ENCODE data around the gene PDXP. TPM values are rescaled to one million over a fixed set of nuclear protein-coding genes. Genes with fewer than 3 reads are reported as not detected.
"Not testable (repeated sequence)": the region's sequence is repeated elsewhere in the genome, so short reads cannot be mapped to it uniquely, and the experiment has no call there.

PDXP gene
- total RNA-seq, 2 experiments from 2014 or later, result 46.2 to 50.6 TPM

DNA sequence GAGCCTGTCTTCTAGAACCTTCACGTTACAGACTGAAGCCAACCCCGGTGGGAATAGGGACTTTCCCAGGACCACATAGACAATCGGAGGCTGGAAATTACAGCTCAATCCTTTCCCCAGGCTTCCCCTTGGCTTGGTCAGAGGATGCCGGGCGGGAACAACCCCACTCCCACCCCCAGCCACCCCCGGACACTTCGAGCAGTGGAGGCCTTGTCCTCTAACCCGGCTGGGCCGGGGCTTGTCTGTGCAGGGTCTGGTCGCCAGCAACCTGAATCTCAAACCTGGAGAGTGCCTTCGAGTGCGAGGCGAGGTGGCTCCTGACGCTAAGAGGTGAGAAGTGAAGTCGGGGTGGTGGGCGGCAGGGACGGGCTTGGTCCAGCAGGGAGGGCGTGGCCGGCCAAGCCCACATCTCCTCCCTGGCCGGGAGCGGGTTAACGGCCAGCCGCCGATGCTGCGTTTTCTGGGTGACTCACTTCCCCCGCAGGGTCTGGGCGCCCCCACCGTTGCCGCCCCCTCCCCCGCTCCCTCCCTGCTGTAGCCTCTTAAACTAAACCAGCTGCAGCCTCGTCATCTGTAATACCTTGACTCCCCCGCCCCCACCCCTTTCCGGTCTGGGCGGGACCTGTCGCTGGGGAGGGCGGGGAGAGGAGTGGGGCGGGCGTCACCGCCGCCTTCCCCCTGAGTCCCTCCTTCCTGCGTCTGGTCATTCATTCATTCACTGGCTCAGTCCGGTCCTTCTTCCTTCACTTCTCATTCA lies 18.4 kb downstream of the PDXP start:
- ChIA-PET POLR2A (interaction anchor here (1.0 to 3.1 kb wide), 6 partner anchors 13 to 276 kb away, joined by 3 to 23 read pairs (median 4); partner anchors contain the start of genes C22orf23, GGA1, PDXP and POLR2F), CTCF (interaction anchor here (1.0 to 21.6 kb wide), 4 partner anchors 16 to 70 kb away, joined by 3 to 239 read pairs (median 6); partner anchors contain the start of genes PDXP and SH3BP1)

DNA sequence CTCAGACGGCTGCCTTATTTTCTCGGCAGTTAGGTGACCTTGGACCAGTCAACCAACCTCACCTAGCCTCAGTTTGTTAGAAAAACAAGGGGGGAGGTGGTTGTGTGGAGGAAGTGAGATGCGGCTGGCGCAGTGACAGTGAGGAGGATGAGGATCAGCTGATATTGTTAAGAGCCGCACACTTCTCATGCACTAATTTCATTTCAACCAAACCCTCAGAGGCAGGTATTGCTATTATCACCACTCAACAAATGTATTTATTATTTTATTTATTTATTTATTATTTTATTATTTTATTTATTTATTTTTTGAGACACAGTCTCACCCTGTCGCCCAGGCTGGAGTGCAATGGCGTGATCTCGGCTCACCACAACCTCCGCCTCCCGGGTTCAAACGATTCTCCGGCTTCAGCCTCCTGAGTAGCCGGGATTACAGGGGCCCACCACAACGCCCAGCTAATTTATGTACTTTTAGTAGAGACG lies 19.0 kb downstream of the PDXP start:
- ChIA-PET CTCF (interaction anchor here (1.0 to 21.6 kb wide), 3 partner anchors 16 to 37 kb away, joined by 3 to 239 read pairs (median 7); partner anchors contain the start of genes PDXP and SH3BP1), POLR2A (interaction anchor here (1.4 to 3.1 kb wide), 4 partner anchors 14 to 69 kb away, joined by 4 to 23 read pairs (median 8); partner anchors contain the start of genes GGA1 and PDXP)

DNA sequence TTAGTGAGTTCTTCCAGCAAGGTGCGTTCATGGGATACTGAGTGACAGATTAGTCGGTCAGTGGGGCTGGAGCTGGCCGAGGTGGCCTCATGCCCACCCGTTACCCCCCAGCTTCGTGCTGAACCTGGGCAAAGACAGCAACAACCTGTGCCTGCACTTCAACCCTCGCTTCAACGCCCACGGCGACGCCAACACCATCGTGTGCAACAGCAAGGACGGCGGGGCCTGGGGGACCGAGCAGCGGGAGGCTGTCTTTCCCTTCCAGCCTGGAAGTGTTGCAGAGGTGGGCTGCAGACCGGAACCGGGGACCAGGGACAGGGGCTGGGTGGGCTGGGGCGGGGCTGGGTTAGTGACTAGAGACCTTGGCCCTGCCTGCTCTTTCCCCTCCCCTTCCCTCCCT lies 19.8 kb downstream of the PDXP start:
- ChIA-PET POLR2A (interaction anchor here (0.7 to 1.5 kb wide), 3 partner anchors 35 to 531 kb away, joined by 4 to 7 read pairs (median 4); no protein-coding TSS in a partner anchor), CTCF (interaction anchor here (0.7 to 21.6 kb wide), 3 partner anchors 19 to 38 kb away, joined by 3 to 239 read pairs (median 7); partner anchors contain the start of genes PDXP and SH3BP1)

DNA sequence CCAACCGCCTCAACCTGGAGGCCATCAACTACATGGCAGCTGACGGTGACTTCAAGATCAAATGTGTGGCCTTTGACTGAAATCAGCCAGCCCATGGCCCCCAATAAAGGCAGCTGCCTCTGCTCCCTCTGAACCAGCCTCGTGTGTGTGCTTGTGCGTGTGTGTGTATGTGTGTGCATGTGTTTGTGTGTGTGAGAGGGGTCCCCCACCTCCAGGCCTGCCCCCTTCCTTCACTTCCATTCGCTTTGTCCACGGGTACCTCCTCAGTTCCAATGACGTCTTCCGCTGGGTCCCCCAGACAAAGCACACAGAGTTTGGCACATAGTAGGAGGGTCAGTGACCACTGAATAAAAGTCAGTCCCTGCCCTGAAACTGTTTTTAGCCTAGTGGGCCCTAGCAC lies 21.1 kb downstream of the PDXP start:
- CTCF ChIA-PET, result interaction anchor here (4.7 to 21.6 kb wide), 3 partner anchors 8 to 56 kb away, joined by 25 to 239 read pairs (median 71); partner anchors contain the start of gene SH3BP1
- POLR2A ChIA-PET, result interaction anchor here (1.2 kb wide), 1 partner anchor 37 kb away, joined by 6 read pairs; no protein-coding TSS in a partner anchor

DNA sequence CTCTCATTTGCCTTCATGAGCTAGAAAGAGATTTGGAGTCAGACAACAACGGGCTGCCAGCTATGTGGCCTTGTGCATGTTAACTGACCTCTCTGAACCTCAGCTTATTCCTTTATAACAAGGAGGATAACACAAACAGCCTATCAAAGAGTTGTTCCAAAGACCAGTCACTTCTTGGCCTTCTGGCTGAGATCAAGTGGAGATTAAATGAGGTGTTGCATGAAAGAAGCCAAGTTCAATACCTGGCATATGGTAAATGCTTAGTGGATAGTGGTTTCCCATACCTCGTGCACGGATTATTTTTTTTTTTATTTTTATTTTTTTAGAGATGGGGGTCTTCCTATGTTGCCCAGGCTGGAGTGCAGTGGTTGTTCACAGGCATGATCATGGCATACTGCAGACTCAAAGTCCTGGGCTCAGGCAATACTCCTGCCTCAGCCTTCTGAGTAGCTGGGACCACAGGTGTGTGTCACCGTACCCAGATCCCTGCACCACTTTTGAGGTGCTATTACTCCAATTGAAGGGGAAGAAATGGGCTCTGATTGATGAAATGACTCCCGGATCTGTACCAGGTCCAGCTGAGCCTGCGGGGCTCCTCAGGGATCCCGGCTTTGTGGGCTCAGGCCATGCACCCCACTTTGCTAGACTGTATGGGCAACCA lies 21.8 kb downstream of the PDXP start:
- POLR2A ChIA-PET, result interaction anchor here (1.2 to 1.5 kb wide), 2 partner anchors 22 to 38 kb away, joined by 6 to 7 read pairs; partner anchors contain the start of gene PDXP

DNA sequence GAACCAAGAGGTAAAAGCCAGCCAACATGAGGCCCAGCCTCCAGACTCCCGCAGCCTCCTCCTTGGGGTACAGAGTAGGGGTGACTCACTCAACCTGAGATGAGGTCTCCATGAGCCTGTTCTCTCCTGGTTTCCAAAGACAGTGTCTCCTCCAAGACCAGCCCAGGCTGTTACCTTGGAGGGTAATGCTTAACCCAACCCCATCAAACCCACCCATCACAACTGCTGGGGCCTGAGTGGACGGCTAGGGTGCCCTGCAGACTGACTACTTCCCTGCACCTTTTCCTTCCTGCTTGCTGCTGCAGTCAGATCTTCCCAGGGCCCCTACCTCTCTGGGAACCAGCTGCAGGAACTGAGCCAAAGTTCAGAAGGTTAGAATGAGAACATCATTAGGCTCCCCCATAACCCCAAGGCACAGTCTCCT lies 22.5 kb downstream of the PDXP start:
- CTCF ChIA-PET, result interaction anchor here (0.6 to 21.6 kb wide), 18 partner anchors 10 to 162 kb away, joined by 3 to 239 read pairs (median 5); partner anchors contain the start of genes CARD10, GGA1, PDXP and SH3BP1

More for the DNA sequence above, 21.8 kb downstream of the PDXP start:
- CTCF ChIA-PET, result interaction anchor here (0.7 to 21.6 kb wide), 9 partner anchors 9 to 138 kb away, joined by 3 to 239 read pairs (median 19); partner anchors contain the start of genes PDXP and SH3BP1

DNA sequence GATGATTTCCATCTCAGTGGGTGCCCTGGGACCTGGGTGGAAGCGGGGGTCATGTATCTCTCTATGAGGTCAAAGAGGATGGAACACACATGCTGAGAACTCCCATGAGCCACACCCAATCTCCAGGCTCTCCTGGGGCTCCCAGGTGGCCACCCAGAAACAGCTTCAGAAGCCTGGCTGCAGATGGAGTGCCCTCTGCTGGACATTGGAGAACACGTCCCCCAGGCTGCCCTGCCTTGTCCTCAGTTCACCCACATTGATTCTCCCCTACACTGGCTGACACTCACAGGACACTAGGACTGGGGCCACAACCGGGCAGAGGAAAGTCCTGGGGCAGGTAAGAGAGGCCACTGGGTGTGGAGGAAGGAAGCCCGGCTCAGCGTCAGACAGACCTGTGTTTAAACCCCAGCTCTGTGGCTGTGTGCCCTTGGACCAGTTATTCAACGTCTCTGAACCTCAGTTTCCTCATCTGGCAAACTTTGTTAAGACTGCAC lies 23.1 kb downstream of the PDXP start:
- POLR2A ChIA-PET, result interaction anchor here (1.3 to 1.5 kb wide), 2 partner anchors 23 to 38 kb away, joined by 4 to 7 read pairs; partner anchors contain the start of gene PDXP
- CTCF ChIA-PET, result interaction anchor here (0.6 to 21.6 kb wide), 21 partner anchors 10 to 193 kb away, joined by 3 to 239 read pairs (median 4); partner anchors contain the start of genes CARD10, GGA1, PDXP and SH3BP1

More for the DNA sequence above, 22.5 kb downstream of the PDXP start:
- POLR2A ChIA-PET, result interaction anchor here (1.3 to 1.5 kb wide), 2 partner anchors 23 to 38 kb away, joined by 4 to 7 read pairs; partner anchors contain the start of gene PDXP

DNA sequence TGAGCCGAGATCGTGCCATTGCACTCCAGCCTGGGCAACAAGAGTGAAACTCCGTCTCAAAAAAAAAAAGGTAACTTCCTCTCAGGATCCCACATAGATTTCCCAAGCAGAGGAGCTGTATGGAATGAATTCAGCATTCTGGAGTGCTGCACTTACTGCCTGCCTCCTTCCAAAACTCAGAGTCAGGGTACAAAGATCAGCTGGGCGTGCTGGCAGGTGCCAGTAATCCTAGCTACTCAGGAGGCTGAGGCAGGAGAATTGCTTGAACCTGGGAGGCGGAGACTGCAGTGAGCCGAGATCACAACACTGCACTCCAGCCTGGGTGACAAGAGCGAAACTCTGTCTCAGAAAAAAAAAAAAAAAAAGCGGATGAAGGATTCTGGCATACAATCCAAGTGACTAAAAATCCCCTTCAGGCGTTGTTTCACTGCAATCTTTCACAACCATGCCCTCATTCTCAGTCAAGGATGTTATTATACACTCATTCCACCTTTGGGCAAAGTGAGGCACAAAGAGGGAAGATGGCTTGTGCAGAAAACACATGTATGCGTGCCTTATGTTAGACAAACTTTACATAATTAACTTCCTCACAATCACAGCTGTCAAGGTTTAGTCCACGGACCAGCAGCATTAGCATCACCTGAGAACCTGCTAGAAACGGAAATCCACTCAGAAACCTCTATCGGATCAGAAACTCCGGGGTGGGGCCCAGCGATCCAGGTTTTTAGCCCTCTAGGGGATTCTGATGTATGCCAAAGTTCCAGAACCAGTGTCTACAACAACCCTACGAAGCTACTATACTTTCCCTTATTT lies 26.5 kb downstream of the PDXP start:
- CTCF ChIA-PET, result interaction anchor here (1.1 to 21.6 kb wide), 3 partner anchors 44 to 62 kb away, joined by 3 to 239 read pairs (median 71); partner anchors contain the start of gene SH3BP1
- POLR2A ChIA-PET, result interaction anchor here (0.6 kb wide), 1 partner anchor 1489 kb away, joined by 3 read pairs; no protein-coding TSS in a partner anchor

DNA sequence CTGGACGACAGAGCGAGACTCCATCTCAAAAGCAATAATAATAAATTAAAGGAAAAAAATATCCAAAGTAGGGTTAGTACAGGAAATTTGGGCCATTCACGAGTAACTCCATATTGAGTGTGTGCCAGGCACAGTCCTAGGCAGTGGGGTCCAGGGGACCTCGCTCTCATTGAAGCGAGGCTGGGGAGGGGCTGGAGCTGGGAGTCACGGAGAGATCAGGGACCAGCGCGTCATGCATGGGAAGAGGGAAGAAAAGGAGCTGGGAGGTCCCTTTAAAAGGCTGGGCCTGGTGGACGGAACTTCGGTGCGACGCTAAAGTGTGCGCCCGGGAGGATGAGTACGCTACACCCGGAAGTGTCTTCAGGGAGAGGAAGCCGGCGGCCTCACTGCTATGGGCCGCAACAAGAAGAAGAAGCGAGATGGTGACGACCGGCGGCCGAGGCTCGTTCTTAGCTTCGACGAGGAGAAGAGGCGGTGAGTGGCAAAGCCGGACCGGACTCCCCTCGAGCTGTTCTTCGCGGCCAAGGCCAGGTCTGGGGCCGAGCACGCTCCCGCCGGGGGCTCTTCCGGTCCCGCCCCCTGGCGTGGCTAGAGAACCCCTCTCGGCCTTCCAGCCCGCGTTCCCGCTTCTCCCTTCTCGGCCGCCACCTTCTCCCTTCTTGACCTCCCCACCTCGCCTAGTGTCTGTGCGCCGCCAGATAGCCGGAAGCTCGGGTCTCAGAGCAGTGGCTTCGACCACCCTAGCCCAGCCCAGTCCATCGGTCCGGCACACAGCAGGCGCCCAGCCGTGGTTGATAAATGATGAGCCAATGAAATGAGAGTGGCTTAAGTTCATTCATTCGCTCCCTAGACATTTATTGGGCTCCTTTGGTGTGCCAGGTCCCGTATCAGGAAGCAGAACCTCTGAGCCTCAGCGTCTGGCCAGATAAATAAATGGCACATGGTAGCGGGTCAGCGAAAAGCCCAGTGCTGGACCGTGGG lies 27.8 kb downstream of the PDXP start, which contains the start of gene NOL12:
NOL12 (plus strand) TSS at position 342 of the 981 bp plus-strand sequence; CDS start at position 392, 50 bp downstream.
- ChIA-PET CTCF (interaction anchor here (1.0 to 21.6 kb wide), 6 partner anchors 9 to 80 kb away, joined by 3 to 239 read pairs (median 4); partner anchors contain the start of genes LGALS1 and SH3BP1), POLR2A (interaction anchor here (0.5 to 1.3 kb wide), 5 partner anchors 25 to 95 kb away, joined by 3 to 6 read pairs (median 4); partner anchors contain the start of gene GGA1)

DNA sequence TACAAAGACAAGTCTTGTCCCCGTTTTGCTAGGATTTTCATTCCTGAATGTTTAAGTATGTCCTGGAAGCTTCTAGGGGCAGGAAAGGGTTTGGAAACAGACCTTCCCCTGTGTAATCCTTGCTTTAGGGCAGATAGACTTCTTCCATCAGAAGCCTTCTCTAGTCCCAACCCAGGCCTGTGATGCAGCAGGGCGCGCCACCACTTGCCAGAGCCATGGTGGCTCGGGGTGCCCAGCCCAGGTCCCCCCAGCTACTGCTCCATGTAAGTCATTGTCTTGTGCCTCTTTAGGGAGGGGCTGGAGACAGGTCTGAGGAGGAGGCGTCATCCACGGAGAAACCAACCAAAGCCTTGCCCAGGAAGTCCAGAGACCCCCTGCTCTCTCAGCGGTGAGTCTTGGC lies 31.9 kb downstream of the PDXP start:
- CTCF ChIA-PET, result interaction anchor here (21.6 kb wide), 1 partner anchor 50 kb away, joined by 239 read pairs; the partner anchor contains the start of gene SH3BP1

DNA sequence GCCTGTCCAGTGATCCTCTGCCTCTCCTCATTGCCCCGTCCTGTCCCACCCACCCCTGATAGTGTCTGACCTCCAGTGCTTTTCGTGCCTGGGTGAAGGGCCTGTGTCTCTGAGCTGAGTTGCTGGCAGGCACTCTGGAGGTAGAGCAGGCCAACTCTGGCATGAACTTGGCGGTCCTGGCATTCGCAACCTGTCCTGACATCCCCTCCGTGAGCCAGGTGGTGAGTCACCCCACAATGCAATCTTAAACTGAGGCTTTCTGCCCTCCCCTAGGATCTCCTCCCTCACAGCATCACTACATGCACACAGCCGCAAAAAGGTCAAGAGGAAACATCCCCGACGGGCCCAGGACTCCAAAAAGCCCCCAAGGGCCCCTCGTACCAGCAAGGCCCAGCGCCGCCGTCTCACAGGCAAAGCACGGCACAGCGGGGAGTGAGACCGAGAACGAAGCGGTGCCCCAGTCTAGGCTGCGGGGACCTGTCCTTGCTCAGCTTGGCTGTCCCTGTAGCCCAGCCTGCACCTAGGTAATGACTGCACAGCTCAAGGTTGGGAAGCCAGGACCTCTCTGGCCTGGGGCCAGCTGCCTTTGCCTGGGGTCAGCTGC lies 32.5 kb downstream of the PDXP start:
- CTCF ChIA-PET, result interaction anchor here (2.0 to 21.6 kb wide), 2 partner anchors 9 to 50 kb away, joined by 7 to 239 read pairs; partner anchors contain the start of gene SH3BP1

More for the DNA sequence above, 31.9 kb downstream of the PDXP start:
- POLR2A ChIA-PET, result interaction anchor here (0.5 kb wide), 1 partner anchor 109 kb away, joined by 5 read pairs; no protein-coding TSS in a partner anchor

DNA sequence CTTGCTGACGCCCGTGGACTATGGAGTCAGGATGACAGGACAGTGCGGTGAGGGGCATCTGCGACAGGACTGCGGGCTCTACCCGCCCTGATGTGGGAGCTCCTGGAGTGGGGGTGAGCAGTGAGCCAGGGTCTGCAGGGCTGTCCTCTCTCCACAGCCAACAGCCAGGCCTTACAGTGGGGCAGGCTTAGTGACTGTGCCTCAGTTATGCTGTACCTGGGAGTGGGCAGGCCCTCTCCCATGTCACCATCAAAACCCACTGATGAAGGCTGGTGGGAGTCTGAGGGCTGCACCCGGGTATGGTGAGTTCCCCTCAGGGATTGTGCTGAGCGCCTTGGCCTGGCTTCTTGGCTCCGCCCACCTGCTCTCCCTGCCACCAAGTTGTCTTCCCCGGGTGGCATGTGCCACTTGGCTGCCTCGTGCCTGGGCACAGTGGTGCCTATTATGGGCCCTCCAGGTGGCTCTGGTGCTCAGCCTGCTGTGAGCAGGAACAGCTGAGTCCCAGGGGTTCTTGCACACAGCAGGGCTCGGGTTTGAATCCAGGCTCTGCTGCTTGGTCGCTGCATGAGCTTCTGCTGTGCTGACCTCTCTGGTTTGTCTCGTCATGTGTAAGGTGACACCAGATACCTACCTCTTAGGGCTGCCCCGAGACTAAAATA lies 34.2 kb downstream of the PDXP start:
- CTCF ChIA-PET, result interaction anchor here (2.0 kb wide), 1 partner anchor 11 kb away, joined by 7 read pairs; no protein-coding TSS in a partner anchor
- POLR2A ChIA-PET, result interaction anchor here (0.5 kb wide), 1 partner anchor 10 kb away, joined by 6 read pairs; no protein-coding TSS in a partner anchor

More for the DNA sequence above, 32.5 kb downstream of the PDXP start:
- POLR2A ChIA-PET, result no interaction called here

DNA sequence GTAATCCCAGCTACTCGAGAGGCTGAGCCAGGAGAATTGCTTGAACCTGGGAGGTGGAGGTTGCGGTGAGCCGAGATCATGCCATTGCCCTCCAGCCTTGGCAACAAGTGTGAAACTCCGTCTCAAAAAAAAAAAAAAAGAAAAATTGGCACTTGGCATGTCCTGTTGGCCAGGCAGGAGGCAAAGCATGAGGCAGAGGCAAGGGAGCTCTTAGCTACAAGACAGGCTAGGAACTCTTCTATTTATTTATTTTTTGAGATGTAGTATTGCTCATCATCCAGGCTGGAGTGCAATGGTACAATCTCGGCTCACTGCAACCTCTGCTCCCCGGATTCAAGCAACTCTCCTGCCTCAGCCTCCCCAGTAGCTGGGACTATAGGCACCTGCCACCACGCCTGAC lies 35.6 kb downstream of the PDXP start:
- CTCF ChIA-PET, result interaction anchor here (0.7 to 1.6 kb wide), 2 partner anchors 11 to 124 kb away, joined by 3 to 4 read pairs; no protein-coding TSS in a partner anchor
- POLR2A ChIA-PET, result not testable (repeated sequence)

DNA sequence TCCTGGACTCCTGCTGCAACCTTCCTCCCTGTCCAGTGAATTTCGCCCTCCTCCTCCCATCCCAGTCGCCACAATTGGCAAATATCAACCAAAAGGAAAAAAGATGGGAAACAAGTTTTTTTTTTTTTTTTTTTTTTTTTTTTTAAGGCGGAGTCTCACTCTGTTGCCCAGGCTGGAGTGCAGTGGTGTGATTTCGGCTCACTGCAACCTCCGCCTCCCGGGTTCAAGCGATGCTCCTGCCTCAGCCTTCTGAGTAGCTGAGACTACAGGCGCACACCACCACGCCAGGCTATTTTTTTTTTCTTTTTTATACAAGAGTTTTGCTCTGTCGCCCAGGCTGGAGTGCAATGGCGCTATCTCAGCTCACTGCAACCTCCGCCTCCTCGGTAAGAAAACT lies 37.7 kb downstream of the PDXP start:
- CTCF ChIA-PET, result interaction anchor here (1.0 to 2.0 kb wide), 3 partner anchors 10 to 53 kb away, joined by 3 to 6 read pairs (median 4); partner anchors contain the start of gene NOL12
- POLR2A ChIA-PET, result interaction anchor here (0.5 to 0.6 kb wide), 2 partner anchors 15 to 27 kb away, joined by 4 to 5 read pairs; no protein-coding TSS in a partner anchor
